HUES64 (cell line): ENCODE results near the gene AFAP1L2.

Experiments
- H3K27ac ChIP-seq: 2 replicates; pipeline ENCODE4 v1.7.0; 2013; ENCODE audit warnings: low read depth, low read length, inconsistent platforms
- H3K27me3 ChIP-seq: 2 replicates; pipeline ENCODE4 v1.6.1; 2013; ENCODE audit warnings: mild to moderate bottlenecking, low read length; ENCODE audit not compliant: insufficient read depth
- H3K36me3 ChIP-seq: 2 replicates; pipeline ENCODE4 v1.6.1; 2013; ENCODE audit warnings: mild to moderate bottlenecking, low read length; ENCODE audit not compliant: insufficient read depth
- H3K4me1 ChIP-seq: 2 replicates; pipeline ENCODE4 v1.6.1; 2013; ENCODE audit warnings: mild to moderate bottlenecking, low read length, moderate library complexity; ENCODE audit not compliant: insufficient read depth
- H3K4me3 ChIP-seq: 2 replicates; pipeline ENCODE4 v1.5.1; 2013; ENCODE audit warnings: mild to moderate bottlenecking, low read length, moderate library complexity
- H3K9ac ChIP-seq: 2 replicates; pipeline ENCODE4 v1.6.1; 2013; ENCODE audit warnings: mild to moderate bottlenecking, low read depth, low read length
- H3K9me3 ChIP-seq: 2 replicates; pipeline ENCODE4 v1.6.1; 2013; ENCODE audit warnings: low read depth, low read length; ENCODE audit not compliant: insufficient read depth
- WGBS: fragments of 150-250, 120-280 bp; methylation state at CpG from one replicate; pipeline ENCODE4 v1.1.7; 2013; ENCODE audit warnings: missing lambda C conversion rate; 5-methylcytosine and 5-hydroxymethylcytosine counted together

AFAP1L2 gene

DNA sequence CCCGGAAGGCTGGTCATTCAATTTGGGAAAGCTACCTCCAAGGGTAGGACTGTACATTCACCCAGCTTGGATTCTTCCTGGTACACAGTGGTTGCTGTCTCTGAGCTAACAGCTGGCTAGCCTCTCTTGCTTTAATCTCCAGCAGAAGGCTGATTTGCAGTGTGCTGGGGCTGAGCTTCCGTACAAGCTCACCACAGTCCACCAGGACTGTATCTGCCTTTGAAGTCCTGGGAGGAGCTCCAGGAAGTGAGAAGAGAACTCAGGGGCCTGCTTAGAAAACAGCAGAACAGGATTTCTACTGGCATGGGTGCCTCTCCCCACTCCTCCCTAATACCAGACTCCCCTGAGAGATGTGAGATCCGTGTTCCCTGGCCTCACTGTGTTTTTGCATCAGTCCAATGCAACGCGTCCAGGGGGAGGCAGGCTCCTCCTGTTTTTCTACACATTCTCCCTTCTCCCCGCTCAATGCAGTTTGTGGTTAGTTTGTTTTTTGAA is 6.6 kb downstream of the AFAP1L2 start:
- Histone ChIP-seq H3K36me3 (no peaks in the 10 kb centered on the region), H3K27ac (no peak overlapping the region), H3K9me3 (no peaks in the 10 kb centered on the region), H3K4me3 (no peak overlapping the region), H3K27me3 (peaks cover 22% of the 10 kb centered on the region), H3K4me1 (peaks cover 18% of the 10 kb centered on the region), H3K9ac (no peak overlapping the region)
- WGBS, result 77% methylated on average over 5 of the region's 6 CpGs

DNA sequence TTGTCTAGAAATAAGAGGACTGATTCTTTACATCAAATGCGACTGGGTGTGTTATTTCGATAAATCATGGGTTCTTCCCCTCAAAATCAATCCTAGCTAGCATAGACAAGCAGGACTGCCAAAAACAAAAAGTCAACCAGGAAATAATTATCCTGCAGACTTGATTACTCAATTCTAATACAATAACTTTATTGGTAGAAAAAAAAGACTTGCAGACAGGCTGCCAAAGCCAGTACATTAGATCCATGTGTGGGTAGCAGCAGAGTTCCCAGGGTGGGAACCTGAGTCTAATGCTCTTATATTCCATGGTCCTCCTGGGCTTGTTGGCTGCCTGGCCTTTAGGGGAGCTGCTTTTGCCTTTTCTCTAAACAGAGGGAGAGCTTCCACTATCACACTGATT is 7.8 kb downstream of the AFAP1L2 start:
- Histone ChIP-seq H3K27ac (no peak overlapping the region), H3K4me3 (no peak overlapping the region), H3K36me3 (no peaks in the 10 kb centered on the region), H3K4me1 (peaks cover 11% of the 10 kb centered on the region), H3K9me3 (no peaks in the 10 kb centered on the region), H3K9ac (no peak overlapping the region), H3K27me3 (peaks cover 11% of the 10 kb centered on the region; the same call in 1 of the 2 replicates)
- 91% methylated on average over 2 of the region's 2 CpGs for whole genome bisulfite sequencing

DNA sequence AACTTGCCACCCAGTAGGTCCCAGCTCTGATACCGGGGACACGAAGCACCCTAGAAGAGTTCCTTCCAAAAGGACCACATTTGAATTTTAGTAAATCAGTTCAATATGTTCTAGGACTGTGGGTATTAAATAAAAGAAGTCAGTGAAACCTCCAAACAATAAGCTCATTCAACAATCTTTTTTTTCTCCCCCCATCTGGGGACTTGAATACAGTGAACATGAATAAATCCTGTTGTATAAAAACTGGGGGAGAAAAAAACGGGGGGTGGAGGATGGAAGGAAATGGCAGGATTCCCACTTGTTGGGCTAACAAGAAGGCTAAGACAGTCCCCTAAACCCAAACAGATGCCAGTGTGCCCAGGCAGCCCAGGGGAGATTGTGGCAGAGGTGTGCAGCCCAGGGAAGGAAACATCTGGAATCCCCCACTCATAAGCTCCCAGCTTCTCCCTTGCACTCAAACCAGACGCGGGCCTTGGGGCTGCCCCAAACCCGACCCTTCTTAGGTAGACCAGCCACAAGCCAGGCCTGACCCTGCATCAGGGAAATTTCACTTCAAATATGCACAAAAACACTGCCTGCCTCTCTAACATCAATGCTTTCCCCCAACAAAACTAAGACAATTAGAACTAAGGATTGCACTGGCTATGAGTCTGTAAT is 8.8 kb downstream of the AFAP1L2 start:
- peaks cover 11% of the 10 kb centered on the region for H3K4me1 ChIP-seq
- 91% methylated on average over 6 of the region's 6 CpGs for WGBS
- no peaks in the 10 kb centered on the region for H3K36me3 ChIP-seq
- H3K27ac ChIP-seq, result no peak overlapping the region
- H3K9me3 ChIP-seq, result no peaks in the 10 kb centered on the region
- 0 out of 2 replicates have a peak, but pooled peaks cover 7% of the 10 kb centered on the region for H3K27me3 ChIP-seq
- no peak overlapping the region for H3K9ac ChIP-seq
- no peak overlapping the region for H3K4me3 ChIP-seq

DNA sequence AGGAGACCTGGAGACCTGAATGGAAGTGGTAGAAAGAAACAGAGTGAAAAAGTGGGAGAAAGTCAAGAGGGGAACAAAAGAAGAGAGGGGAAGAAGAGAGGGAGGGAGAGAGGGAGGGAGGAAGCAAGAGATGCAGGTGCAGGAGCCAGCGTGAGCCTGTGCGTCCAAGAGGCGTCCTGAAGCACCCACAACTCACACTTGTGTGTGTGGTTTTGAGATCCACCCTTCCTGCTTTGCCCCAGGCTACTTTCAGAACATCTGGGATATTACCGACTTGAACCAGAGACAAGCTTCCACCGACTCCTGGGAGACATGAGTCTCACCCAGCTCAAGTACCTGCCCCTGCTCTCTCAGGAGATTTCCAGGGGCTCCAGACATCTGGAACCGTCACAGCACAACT is 9.8 kb downstream of the AFAP1L2 start:
- Histone ChIP-seq H3K9ac (no peak overlapping the region), H3K27ac (no peak overlapping the region), H3K4me1 (peaks cover 11% of the 10 kb centered on the region), H3K36me3 (no peaks in the 10 kb centered on the region), H3K4me3 (no peak overlapping the region), H3K9me3 (no peaks in the 10 kb centered on the region), H3K27me3 (no peaks in the 10 kb centered on the region)
- 97% methylated on average over 6 of the region's 6 CpGs for WGBS

DNA sequence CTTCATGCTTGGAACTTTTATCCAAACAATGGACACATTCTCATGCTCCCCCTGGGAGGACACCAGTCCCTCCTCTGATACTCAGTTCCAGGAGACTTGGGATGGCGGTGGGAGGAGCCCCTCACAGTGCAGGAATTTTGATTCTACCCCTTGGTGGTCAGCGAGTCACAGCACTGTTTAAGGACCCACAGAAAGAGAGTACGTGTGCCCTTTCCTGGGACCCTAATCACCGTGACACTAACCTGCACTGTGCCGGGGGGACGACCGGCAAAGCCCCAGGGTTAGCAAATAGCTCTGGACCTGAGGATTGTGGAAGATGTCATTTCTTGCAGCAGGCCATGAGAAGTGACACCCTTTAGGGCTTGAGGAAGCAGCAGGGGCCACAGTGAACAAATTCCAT is 10.4 kb downstream of the AFAP1L2 start:
- H3K4me1 ChIP-seq, result peaks cover 11% of the 10 kb centered on the region
- WGBS, result 82% methylated on average over 7 of the region's 7 CpGs
- H3K9ac ChIP-seq, result no peak overlapping the region
- H3K36me3 ChIP-seq, result no peaks in the 10 kb centered on the region
- no peaks in the 10 kb centered on the region for H3K27me3 ChIP-seq
- no peaks in the 10 kb centered on the region for H3K9me3 ChIP-seq
- H3K27ac ChIP-seq, result no peak overlapping the region
- H3K4me3 ChIP-seq, result no peak overlapping the region

DNA sequence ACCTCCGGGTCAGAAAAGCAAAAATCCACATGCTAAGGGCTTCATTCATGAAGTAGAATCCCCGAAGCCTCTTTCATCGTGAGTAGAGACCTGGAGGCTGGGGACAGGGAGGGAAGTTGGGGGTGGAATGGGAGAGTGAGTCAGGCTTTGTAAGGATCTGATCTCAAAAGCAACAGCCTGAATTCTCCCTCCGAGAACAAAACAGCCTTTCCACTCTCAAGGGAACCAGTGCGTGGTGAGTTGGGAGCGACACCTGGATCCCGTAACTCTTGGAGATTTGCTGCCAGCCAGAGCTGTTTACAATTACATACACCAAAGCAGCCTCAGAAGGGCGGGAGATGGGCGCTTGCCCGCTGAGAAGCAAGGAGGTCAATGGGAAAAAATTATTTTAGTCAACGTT is 10.8 kb downstream of the AFAP1L2 start:
- Histone ChIP-seq H3K4me3 (no peak overlapping the region), H3K9ac (0 out of 2 replicates have a peak overlapping the region, but pooled peaks have one; percentile 13), H3K36me3 (no peaks in the 10 kb centered on the region), H3K9me3 (no peaks in the 10 kb centered on the region), H3K27ac (no peak overlapping the region), H3K27me3 (no peaks in the 10 kb centered on the region), H3K4me1 (peaks cover 11% of the 10 kb centered on the region)
- 70% methylated on average over 11 of the region's 11 CpGs for WGBS

DNA sequence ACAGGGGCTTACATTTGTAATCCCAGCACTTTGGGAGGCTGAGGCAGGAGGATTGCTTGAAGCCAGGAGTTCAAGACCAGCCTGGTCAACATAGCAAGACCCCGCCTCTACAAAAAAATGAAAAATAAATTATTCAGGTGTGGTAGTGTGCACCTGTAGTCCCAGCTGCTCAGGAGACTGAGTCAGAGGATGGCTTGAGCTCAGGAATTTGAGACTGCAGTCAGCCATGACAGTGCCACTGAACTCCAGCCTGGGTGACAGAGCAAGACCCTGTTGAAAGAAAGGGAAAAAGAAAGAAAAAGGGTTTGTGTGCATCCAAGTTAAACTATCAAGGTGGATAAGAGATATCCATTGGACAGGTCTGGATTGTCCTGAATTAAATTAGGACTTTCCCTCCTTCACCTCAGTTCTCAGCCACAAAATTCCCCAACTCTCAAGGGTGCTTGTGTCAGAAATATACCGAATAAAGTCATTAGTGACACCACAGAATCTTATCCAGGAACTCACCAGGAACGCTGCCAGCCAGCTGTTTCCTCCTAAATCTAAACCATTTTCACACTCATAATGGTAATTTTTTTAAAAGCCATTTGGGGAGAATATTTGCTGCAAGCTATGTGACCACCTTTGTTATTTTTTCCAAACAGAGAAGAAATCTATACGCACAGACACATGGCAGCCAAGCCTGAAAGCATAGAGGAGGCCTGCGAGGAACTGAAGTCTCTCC is 12.0 kb downstream of the AFAP1L2 start:
- H3K27ac ChIP-seq, result no peak overlapping the region
- WGBS, result 95% methylated on average over 5 of the region's 5 CpGs
- H3K27me3 ChIP-seq, result no peaks in the 10 kb centered on the region
- no peaks in the 10 kb centered on the region for H3K36me3 ChIP-seq
- H3K9me3 ChIP-seq, result no peaks in the 10 kb centered on the region
- peaks cover 11% of the 10 kb centered on the region for H3K4me1 ChIP-seq
- no peak overlapping the region for H3K4me3 ChIP-seq
- no peak overlapping the region for H3K9ac ChIP-seq

DNA sequence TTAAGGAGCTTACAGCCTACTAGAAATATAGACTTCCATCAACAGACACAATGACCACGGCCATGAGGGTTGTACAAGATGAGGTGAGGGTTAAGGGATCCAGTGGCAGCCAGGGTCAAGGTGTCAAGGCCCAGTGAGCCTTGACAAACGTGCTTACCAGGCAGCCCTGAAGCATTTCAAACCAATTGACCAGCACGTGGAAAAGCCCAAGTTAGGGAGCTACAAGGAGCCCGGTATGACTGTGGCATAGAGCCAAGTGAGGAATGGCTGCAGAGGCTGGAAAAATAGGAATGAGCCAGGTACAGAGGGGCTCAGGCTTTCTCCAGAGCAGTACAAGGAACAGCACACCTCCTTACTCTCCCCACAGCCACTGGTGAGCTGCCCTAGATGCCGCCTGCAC is 12.7 kb downstream of the AFAP1L2 start:
- WGBS, result 90% methylated on average over 5 of the region's 5 CpGs

DNA sequence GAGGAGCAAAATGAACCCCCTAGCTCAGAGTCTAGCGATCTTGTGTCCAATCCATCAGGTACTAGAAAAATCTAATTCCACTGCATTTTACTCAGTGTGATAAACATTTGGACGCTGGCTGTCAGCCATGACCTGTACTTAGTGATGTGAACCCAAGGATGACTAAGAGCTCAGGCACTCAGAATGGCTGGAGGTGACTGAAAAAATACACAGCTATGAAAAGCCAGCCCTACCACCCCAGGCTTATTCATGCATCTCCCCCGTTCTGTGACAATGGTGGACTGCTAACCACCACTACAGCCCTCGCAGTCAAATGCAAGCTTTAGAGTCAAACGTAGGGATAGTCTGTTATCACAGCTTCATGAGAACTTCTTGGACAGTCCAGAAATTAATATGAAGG is 14.9 kb downstream of the AFAP1L2 start:
- no peak overlapping the region for H3K9ac ChIP-seq
- H3K36me3 ChIP-seq, result no peaks in the 10 kb centered on the region
- H3K9me3 ChIP-seq, result no peaks in the 10 kb centered on the region
- WGBS, result 92% methylated on average over 5 of the region's 5 CpGs
- peaks cover 11% of the 10 kb centered on the region for H3K4me1 ChIP-seq
- H3K27me3 ChIP-seq, result no peaks in the 10 kb centered on the region
- no peak overlapping the region for H3K27ac ChIP-seq
- H3K4me3 ChIP-seq, result no peak overlapping the region

More for the DNA sequence above, 12.7 kb downstream of the AFAP1L2 start:
- Histone ChIP-seq H3K4me1 (peaks cover 11% of the 10 kb centered on the region), H3K9me3 (no peaks in the 10 kb centered on the region), H3K36me3 (no peaks in the 10 kb centered on the region), H3K9ac (no peak overlapping the region), H3K27ac (no peak overlapping the region), H3K27me3 (no peaks in the 10 kb centered on the region), H3K4me3 (no peak overlapping the region)

DNA sequence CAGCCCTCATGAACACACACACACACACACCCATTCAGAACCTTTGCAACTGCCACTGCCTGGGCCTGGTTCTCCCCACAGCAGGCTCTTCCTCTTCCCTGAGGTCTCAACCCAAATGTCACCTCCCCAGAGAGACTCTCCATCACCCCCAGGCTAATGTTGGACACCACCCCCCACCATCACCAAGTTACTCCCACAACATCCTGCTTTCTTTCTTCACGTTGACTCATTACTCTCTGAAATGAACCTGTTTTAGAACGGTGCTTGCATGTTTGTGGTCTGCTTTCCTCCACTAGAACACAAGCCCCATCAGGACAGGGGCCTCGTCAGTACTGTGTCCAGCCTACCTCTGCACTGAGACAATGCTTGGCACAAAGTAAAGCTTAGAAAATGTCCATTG is 16.0 kb downstream of the AFAP1L2 start:
- Histone ChIP-seq H3K9ac (no peak overlapping the region), H3K9me3 (no peaks in the 10 kb centered on the region), H3K27ac (no peak overlapping the region), H3K4me3 (no peak overlapping the region), H3K27me3 (no peaks in the 10 kb centered on the region), H3K4me1 (peaks cover 3% of the 10 kb centered on the region; the same call in 1 of the 2 replicates), H3K36me3 (no peaks in the 10 kb centered on the region)
- WGBS, result 73% methylated on average over 3 of the region's 3 CpGs

DNA sequence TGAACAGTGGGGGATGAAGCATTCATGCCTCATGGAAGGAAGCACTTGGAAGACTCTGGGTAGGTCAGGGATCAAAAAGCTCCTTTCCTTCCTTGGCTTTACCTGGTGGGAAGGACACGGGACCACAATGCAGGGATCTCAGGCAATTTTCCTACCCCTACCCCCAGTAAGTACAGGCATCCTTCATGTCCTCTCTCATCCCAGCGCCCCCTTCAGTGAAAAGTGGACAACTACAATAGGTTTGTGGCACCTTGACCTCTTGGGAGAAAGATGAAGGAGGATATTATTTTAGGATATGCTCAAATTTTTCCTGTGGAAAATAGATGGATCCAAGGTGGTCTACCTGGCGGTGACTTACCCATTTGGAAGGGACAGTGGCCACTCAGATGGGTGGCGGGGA is 16.5 kb downstream of the AFAP1L2 start:
- Histone ChIP-seq H3K36me3 (no peaks in the 10 kb centered on the region), H3K4me3 (no peak overlapping the region), H3K27me3 (no peaks in the 10 kb centered on the region), H3K27ac (no peak overlapping the region), H3K9me3 (no peaks in the 10 kb centered on the region), H3K4me1 (no peaks in the 10 kb centered on the region), H3K9ac (no peak overlapping the region)
- WGBS, result 83% methylated on average over 4 of the region's 4 CpGs
